Measurements from ENCODE around the gene SDHB. TPM values are rescaled to one million over a fixed set of nuclear protein-coding genes. Genes with fewer than 3 reads are reported as not detected.

Gene SDHB
- total and polyA plus RNA-seq, 10 of the 15 experiments (the other 5 are each of a cell fraction or from before 2014, with no cell fraction given) = 101 to 319 (median 188) TPM

DNA sequence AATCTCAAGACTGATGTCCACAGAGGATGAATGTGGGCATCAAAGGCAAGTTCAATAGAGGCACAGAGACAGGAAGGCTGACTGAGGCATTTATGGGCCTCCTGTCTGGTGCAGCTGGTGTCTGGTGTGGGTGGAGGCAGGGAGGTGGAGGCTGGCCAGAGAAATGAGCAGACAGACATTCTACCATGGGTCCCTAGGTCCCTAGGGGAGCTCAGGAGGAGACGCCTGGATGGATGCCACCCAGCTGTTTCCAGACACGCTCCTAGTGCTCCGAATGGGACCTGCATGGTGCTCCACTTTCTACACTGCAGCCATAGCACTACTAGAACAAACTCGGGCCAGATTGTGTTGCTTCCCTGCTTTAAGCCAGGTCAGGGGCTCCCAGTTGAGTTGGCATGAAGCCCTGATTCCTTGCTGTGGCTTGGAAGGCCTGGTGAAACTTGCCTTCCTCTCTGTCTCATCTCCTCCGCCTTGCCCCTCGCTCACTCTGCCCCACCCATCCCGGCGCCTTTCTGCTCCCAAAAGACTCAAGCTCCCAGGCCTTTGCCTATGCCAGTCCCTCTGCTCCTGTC is 40.1 kb upstream of the SDHB start:
- Histone ChIP-seq H3K4me2 (ENCODE audit: control insufficient read depth, insufficient read depth) (no peak overlapping the region), H3K27me3 (replicated peaks in 1 of 2; ENCODE audit: control insufficient read depth in 2 of 2, insufficient read depth in 2 of 2, low read length in 1 of 2) (no peaks in the 10 kb centered on the region; a peak in 1 of 4 replicates), H3K9ac (ENCODE audit: control insufficient read depth, insufficient read depth, low read length) (no peak overlapping the region), H3K27ac (ENCODE audit: control insufficient read depth, insufficient read depth) (no peak overlapping the region), H3K36me3 (ENCODE audit: control insufficient read depth in 2 of 2, insufficient read depth in 2 of 2, low read length in 1 of 2) (no peaks in the 10 kb centered on the region), H3K4me1 (ENCODE audit: control insufficient read depth, insufficient read depth, low read length) (no peaks in the 10 kb centered on the region), H2AFZ (ENCODE audit: control insufficient read depth, low read depth, low read length) (no peak overlapping the region), H4K20me1 (ENCODE audit: control insufficient read depth, insufficient read depth) (no peaks in the 10 kb centered on the region), H3K79me2 (ENCODE audit: control insufficient read depth, insufficient read depth, low read length) (no peaks in the 10 kb centered on the region), H3K9me3 (replicated peaks; ENCODE audit: control insufficient read depth, insufficient read depth, low read length) (no peaks in the 10 kb centered on the region; the same call in 2 of the 3 replicates), H3K4me3 (no peak overlapping the region)
- intact Hi-C loops (cut with micrococcal nuclease; ENCODE audit: unreplicated experiment) (no loop called here), in situ Hi-C loops (cut with MboI) (no loop called here)
- CTCF ChIA-PET = no interaction called here
- RAD21 ChIA-PET (ENCODE audit: unreplicated experiment) = interaction anchor here (1.0 to 2.4 kb wide), 2 partner anchors 25 to 28 kb away, joined by 3 to 8 read pairs; partner anchors contain the start of gene PADI2
- DNase-seq (ENCODE audit: low read depth, low spot score) = no peak
- BruUV-seq (replicated peaks) = no TSS peak
- no peak for ATAC-seq
- WGBS (ENCODE audit: insufficient coverage, insufficient replicate concordance, low lambda C conversion rate, missing lambda C conversion rate) = 53% methylated on average over 8 of the region's 8 CpGs
- FAIRE-seq = no peak
- POLR2A ChIA-PET = interaction anchor here (1.7 to 3.1 kb wide), 2 partner anchors 13 to 27 kb away, joined by 6 to 12 read pairs; no protein-coding TSS in a partner anchor
- SMC1A ChIA-PET (ENCODE audit: uncharacterized antibody, unreplicated experiment) = interaction anchor here (1.0 to 2.4 kb wide), 4 partner anchors 15 to 27 kb away, joined by 3 to 16 read pairs (median 4); partner anchors contain the start of gene PADI2
- TF ChIP-seq SRF (IDR thresholded peaks at IDR 0.05; ENCODE audit: low read depth in 2 of 2, low read length in 2 of 2) (no peak), ZNF24 (IDR thresholded peaks at IDR 0.05) (no peak), SREBF1 (IDR thresholded peaks at IDR 0.05; ENCODE audit: low read length) (no peak), RBBP5 (conservative IDR thresholded peaks at IDR 0.05) (no peak), MLLT1 (IDR thresholded peaks at IDR 0.05) (no peak), BCL11A (IDR thresholded peaks at IDR 0.05; ENCODE audit: low read depth, low read length) (no peak), HDAC6 (IDR thresholded peaks at IDR 0.05; ENCODE audit: unreplicated experiment) (no peak), BRCA1 (IDR thresholded peaks at IDR 0.05; ENCODE audit: low read depth, low read length) (no peak), NR2F1 (conservative IDR thresholded peaks at IDR 0.05) (no peak), TARDBP (IDR thresholded peaks at IDR 0.05; ENCODE audit: borderline replicate concordance) (no peak), POLR2AphosphoS5 (IDR thresholded peaks at IDR 0.05; ENCODE audit: low read length) (no peak), BCL3 (IDR thresholded peaks at IDR 0.05; ENCODE audit: borderline replicate concordance, insufficient read depth, low read depth, low read length, poor library complexity, severe bottlenecking) (no peak), EZH2 (IDR thresholded peaks at IDR 0.05; ENCODE audit: borderline replicate concordance, control insufficient read depth, low read depth, low read length) (no peak), SMAD1 (IDR thresholded peaks at IDR 0.05; ENCODE audit: low read depth, partially characterized antibody) (no peak), YY1 (IDR thresholded peaks at IDR 0.05; ENCODE audit: low read depth, low read length) (no peak)
- TF ChIP-seq, protein P1, sequence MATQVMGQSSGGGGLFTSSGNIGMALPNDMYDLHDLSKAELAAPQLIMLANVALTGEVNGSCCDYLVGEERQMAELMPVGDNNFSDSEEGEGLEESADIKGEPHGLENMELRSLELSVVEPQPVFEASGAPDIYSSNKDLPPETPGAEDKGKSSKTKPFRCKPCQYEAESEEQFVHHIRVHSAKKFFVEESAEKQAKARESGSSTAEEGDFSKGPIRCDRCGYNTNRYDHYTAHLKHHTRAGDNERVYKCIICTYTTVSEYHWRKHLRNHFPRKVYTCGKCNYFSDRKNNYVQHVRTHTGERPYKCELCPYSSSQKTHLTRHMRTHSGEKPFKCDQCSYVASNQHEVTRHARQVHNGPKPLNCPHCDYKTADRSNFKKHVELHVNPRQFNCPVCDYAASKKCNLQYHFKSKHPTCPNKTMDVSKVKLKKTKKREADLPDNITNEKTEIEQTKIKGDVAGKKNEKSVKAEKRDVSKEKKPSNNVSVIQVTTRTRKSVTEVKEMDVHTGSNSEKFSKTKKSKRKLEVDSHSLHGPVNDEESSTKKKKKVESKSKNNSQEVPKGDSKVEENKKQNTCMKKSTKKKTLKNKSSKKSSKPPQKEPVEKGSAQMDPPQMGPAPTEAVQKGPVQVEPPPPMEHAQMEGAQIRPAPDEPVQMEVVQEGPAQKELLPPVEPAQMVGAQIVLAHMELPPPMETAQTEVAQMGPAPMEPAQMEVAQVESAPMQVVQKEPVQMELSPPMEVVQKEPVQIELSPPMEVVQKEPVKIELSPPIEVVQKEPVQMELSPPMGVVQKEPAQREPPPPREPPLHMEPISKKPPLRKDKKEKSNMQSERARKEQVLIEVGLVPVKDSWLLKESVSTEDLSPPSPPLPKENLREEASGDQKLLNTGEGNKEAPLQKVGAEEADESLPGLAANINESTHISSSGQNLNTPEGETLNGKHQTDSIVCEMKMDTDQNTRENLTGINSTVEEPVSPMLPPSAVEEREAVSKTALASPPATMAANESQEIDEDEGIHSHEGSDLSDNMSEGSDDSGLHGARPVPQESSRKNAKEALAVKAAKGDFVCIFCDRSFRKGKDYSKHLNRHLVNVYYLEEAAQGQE (IDR thresholded peaks at IDR 0.05; ENCODE audit: low read depth, low read length) = no peak
- TF ChIP-seq, protein P2, sequence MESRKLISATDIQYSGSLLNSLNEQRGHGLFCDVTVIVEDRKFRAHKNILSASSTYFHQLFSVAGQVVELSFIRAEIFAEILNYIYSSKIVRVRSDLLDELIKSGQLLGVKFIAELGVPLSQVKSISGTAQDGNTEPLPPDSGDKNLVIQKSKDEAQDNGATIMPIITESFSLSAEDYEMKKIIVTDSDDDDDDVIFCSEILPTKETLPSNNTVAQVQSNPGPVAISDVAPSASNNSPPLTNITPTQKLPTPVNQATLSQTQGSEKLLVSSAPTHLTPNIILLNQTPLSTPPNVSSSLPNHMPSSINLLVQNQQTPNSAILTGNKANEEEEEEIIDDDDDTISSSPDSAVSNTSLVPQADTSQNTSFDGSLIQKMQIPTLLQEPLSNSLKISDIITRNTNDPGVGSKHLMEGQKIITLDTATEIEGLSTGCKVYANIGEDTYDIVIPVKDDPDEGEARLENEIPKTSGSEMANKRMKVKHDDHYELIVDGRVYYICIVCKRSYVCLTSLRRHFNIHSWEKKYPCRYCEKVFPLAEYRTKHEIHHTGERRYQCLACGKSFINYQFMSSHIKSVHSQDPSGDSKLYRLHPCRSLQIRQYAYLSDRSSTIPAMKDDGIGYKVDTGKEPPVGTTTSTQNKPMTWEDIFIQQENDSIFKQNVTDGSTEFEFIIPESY (IDR thresholded peaks at IDR 0.05) = no peak

All from GM12878 (cell line).